Panc1 (cell line): ENCODE measurements around the gene KBTBD12. TPM values are rescaled to one million over a fixed set of nuclear protein-coding genes. Genes with fewer than 3 reads are reported as not detected.
A peak's percentile ranks its signal among the peaks of the same experiment; 100 is the strongest.

Source experiments
- ATAC-seq: fragments of 200-7000 bp; cut with Tn5 transposase; 2 replicates; pipeline ENCODE4 v1.9.1; 2020; ENCODE audit warnings: mild to moderate bottlenecking, moderate library complexity
- BruUV-seq: library from RNA; stranded (reverse); fragments of 400-500 nt; replicated peaks from 2 replicates; lab custom pipeline; 2021; lab: Mats Ljungman, UMichigan
- CTCF ChIA-PET: fragments of 300-600 bp; sonication (Branson Sonifier 250); formaldehyde crosslinking; loops from one replicate; lab custom pipeline; 2022; ENCODE audit warnings: antibody characterized with exemption; lab: Charles Lee
- POLR2A ChIA-PET: fragments of 300-600 bp; sonication (Branson Sonifier 250); formaldehyde crosslinking; loops from one replicate; lab custom pipeline; 2022; ENCODE audit warnings: antibody characterized with exemption; lab: Charles Lee
- DNase-seq: peaks from one replicate; pipeline ENCODE4 v3.0.0-alpha.2; 2010; ENCODE audit warnings: low read depth, low spot score
- H3K27ac ChIP-seq: 2 replicates; pipeline ENCODE4 v1.5.1; 2011; ENCODE audit warnings: mild to moderate bottlenecking, low read length, inconsistent platforms
- H3K27me3 ChIP-seq: fragments of 200-500 bp; sonication (Bioruptor generic); 2 replicates; pipeline ENCODE4 v1.6.0; 2014; ENCODE audit warnings: low read length, inconsistent platforms; ENCODE audit not compliant: control insufficient read depth, insufficient read depth
- H3K36me3 ChIP-seq: fragments of 200-500 bp; sonication (Bioruptor generic); 2 replicates; pipeline ENCODE4 v1.5.1; 2014; ENCODE audit warnings: inconsistent platforms, mild to moderate bottlenecking, low read length, moderate library complexity; ENCODE audit not compliant: control insufficient read depth, insufficient read depth
- H3K4me1 ChIP-seq: 2 replicates; pipeline ENCODE4 v1.5.1; 2011; ENCODE audit warnings: inconsistent platforms, mild to moderate bottlenecking, low read length, moderate library complexity; ENCODE audit not compliant: control insufficient read depth, insufficient read depth
- H3K4me3 ChIP-seq, 2 experiments: 2 replicates each; pipeline ENCODE4 v1.5.1; 2011 to 2012; ENCODE audit warnings: low read depth in 2 of 2, low read length in 2 of 2, mild to moderate bottlenecking in 2 of 2, inconsistent platforms in 1 of 2, moderate library complexity in 1 of 2
- H3K9me3 ChIP-seq: fragments of 200-500 bp; sonication (Bioruptor generic); 2 replicates; pipeline ENCODE4 v1.5.1; 2014; ENCODE audit warnings: low read depth, mild to moderate bottlenecking, inconsistent platforms, low read length, moderate library complexity; ENCODE audit not compliant: control insufficient read depth, insufficient read depth
- CTCF ChIP-seq: fragments of 450-650 bp; IDR thresholded peaks from 2 replicates; pipeline ENCODE4 v1.5.1; 2017; ENCODE audit warnings: mild to moderate bottlenecking
- POLR2AphosphoS5 ChIP-seq: IDR thresholded peaks from 2 replicates; pipeline ENCODE4 v1.6.1; 2012; ENCODE audit warnings: mild to moderate bottlenecking, low read depth, low read length, moderate library complexity
- REST ChIP-seq, 2 experiments: IDR thresholded peaks; 2 replicates each; pipeline ENCODE4 v1.6.1; 2011 to 2012; ENCODE audit warnings: low read depth in 2 of 2, control low read depth in 1 of 2, low read length in 1 of 2, mild to moderate bottlenecking in 1 of 2, moderate library complexity in 1 of 2; ENCODE audit not compliant: insufficient read depth in 1 of 2
- SIN3A ChIP-seq: IDR thresholded peaks from 2 replicates; pipeline ENCODE4 v1.6.1; 2012; ENCODE audit warnings: low read depth, mild to moderate bottlenecking, low read length, moderate library complexity, borderline replicate concordance; ENCODE audit not compliant: insufficient read depth
- TCF7L2 ChIP-seq: IDR thresholded peaks from 2 replicates; pipeline ENCODE4 v1.6.1; 2011; ENCODE audit warnings: mild to moderate bottlenecking, low read depth, low read length, inconsistent platforms
- in situ Hi-C: cut with HindIII; loops from 2 replicates; pipeline ENCODE4 v1.10.0; 2016; ENCODE audit warnings: low sequenced_read_pairs, low pct_unique_long_range_greater_than_20kb
- intact Hi-C: fragments of 100-400 bp; cut with micrococcal nuclease; formaldehyde crosslinking; loops from one replicate; pipeline ENCODE4 v1.10.0; 2022; ENCODE audit not compliant: unreplicated experiment
- total RNA-seq: library from RNA; stranded (reverse); gene quantifications from one replicate; pipeline ENCODE4 v1.2.1, GENCODE V29; 2021; ENCODE audit not compliant: unreplicated experiment

Gene KBTBD12
- total RNA-seq, 1 experiment from 2014 or later, result 0.28 TPM

DNA sequence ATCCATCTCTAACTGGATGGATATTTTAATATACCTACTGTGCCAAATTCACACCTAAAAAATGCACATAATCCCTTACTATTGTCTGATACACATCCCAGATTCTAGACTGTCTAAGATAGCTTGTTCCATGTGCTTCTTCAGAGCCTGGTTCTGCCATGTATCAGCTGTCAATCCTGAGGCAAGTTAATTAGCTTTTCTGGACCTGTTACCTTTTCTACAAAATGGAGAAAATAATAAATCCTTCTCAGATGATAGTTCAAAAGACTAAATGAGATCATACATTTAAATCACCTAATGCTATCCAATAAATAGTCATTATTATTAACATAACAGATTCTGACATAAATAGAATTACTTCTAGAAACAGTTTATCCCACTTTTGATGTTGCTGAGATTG is 66.1 kb downstream of the KBTBD12 start:
- intact Hi-C loops, result no loop called here
- ChIA-PET POLR2A (no interaction called here), CTCF (no interaction called here)

GRCh38 chr3:127982155-127982554 is 67.1 kb downstream of the KBTBD12 start:
- in situ Hi-C loops, result no loop called here

More for the DNA sequence above, 66.1 kb downstream of the KBTBD12 start:
- DNase-seq (no peak), ATAC-seq (no peak)
- TF ChIP-seq TCF7L2, result no peak
- no peak overlapping the region for H3K27ac ChIP-seq
- no peak overlapping the region for H3K4me3 ChIP-seq
- no peaks in the 10 kb centered on the region for H3K4me1 ChIP-seq
- no peaks in the 10 kb centered on the region for H3K36me3 ChIP-seq
- in situ Hi-C loops, result no loop called here
- no TSS peak for BruUV-seq
- peaks cover 4% of the 10 kb centered on the region; the same call in 1 of the 2 replicates for H3K9me3 ChIP-seq
- peaks cover 5% of the 10 kb centered on the region; the same call in 1 of the 2 replicates for H3K27me3 ChIP-seq

More at GRCh38 chr3:127982155-127982554, 67.1 kb downstream of the KBTBD12 start:
- H3K4me3 ChIP-seq, result no peak overlapping the region
- DNase-seq (no peak), ATAC-seq (0 out of 2 replicates have a peak, but pooled peaks have one; percentile 21)
- ChIA-PET CTCF (no interaction called here), POLR2A (no interaction called here)
- TF ChIP-seq SIN3A (no peak), POLR2AphosphoS5 (no peak), TCF7L2 (no peak), REST (IDR thresholded peaks at IDR 0.05; ENCODE audit: insufficient read depth in 1 of 2, low read depth in 2 of 2, low read length in 1 of 2) (no peak), CTCF (no peak)
- no peaks in the 10 kb centered on the region for H3K36me3 ChIP-seq
- H3K9me3 ChIP-seq, result peaks cover 4% of the 10 kb centered on the region; the same call in 1 of the 2 replicates
- no TSS peak for BruUV-seq
- intact Hi-C loops, result no loop called here
- H3K4me1 ChIP-seq, result no peaks in the 10 kb centered on the region
- H3K27ac ChIP-seq, result no peak overlapping the region
- no peaks in the 10 kb centered on the region for H3K27me3 ChIP-seq
